WTC11 (cell line): ENCODE results near the gene ARHGAP26. TPM values are rescaled to one million over a fixed set of nuclear protein-coding genes. Genes with fewer than 3 reads are reported as not detected.

Source experiments
- ATAC-seq: fragments of 200-7000 bp; cut with Tn5 transposase; 2 replicates; pipeline ENCODE4 v1.10.0; 2021; ENCODE audit warnings: mild to moderate bottlenecking, moderate library complexity
- CTCF ChIA-PET: fragments of 300-600 bp; sonication (Branson Sonifier 250); formaldehyde crosslinking; loops from one replicate; lab custom pipeline; 2021; ENCODE audit warnings: antibody characterized with exemption; lab: Charles Lee
- POLR2A ChIA-PET: fragments of 350-600 bp; sonication (Branson Sonifier 250); formaldehyde crosslinking; loops from one replicate; lab custom pipeline; 2021; ENCODE audit warnings: antibody characterized with exemption; lab: Charles Lee
- DNase-seq: peaks from one replicate; pipeline ENCODE4 v3.0.0; 2021; ENCODE audit warnings: low spot score
- H3K27ac Mint-ChIP-seq: 2 replicates; pipeline ENCODE4 v1.8.0; 2021; ENCODE audit warnings: mixed read lengths
- H3K27me3 Mint-ChIP-seq: 2 replicates; pipeline ENCODE4 v1.8.0; 2021; ENCODE audit warnings: low read depth, mild to moderate bottlenecking, moderate library complexity, mixed read lengths
- H3K36me3 Mint-ChIP-seq: 2 replicates; pipeline ENCODE4 v1.8.0; 2021; ENCODE audit warnings: mixed read lengths
- H3K4me1 Mint-ChIP-seq: 2 replicates; pipeline ENCODE4 v1.8.0; 2022; ENCODE audit warnings: mixed read lengths
- H3K4me3 Mint-ChIP-seq: 2 replicates; pipeline ENCODE4 v1.8.0; 2021; ENCODE audit warnings: mild to moderate bottlenecking, moderate library complexity, mixed read lengths
- H3K9me3 Mint-ChIP-seq: 2 replicates; pipeline ENCODE4 v1.8.0; 2021; ENCODE audit warnings: mixed read lengths
- CBFB ChIP-seq: sonication (generic); formaldehyde crosslinking; IDR thresholded peaks from 2 replicates; pipeline ENCODE4 v1.8.1; 2022; ENCODE audit warnings: mild to moderate bottlenecking, low read depth, missing genetic modification reagents
- CREM ChIP-seq: sonication (generic); formaldehyde crosslinking; IDR thresholded peaks from 2 replicates; pipeline ENCODE4 v1.8.1; 2022; ENCODE audit warnings: mild to moderate bottlenecking, missing genetic modification reagents, moderate library complexity
- CTCF ChIP-seq: fragments of 200-600 bp; IDR thresholded peaks from 2 replicates; pipeline ENCODE4 v1.8.0; 2022; ENCODE audit warnings: antibody characterized with exemption
- E2F1 ChIP-seq: sonication (generic); formaldehyde crosslinking; IDR thresholded peaks from 2 replicates; pipeline ENCODE4 v1.8.0; 2022; ENCODE audit warnings: mild to moderate bottlenecking, missing genetic modification reagents
- ERG ChIP-seq: fragments of 250-450 bp; sonication (Bioruptor Pico); IDR thresholded peaks from 2 replicates; pipeline ENCODE4 v1.8.0; 2021; ENCODE audit warnings: mild to moderate bottlenecking
- GTF2I ChIP-seq: fragments of 250-450 bp; sonication (Bioruptor Pico); conservative IDR thresholded peaks from 2 replicates; pipeline ENCODE4 v1.4.0; 2021; ENCODE audit warnings: mild to moderate bottlenecking
- JUN ChIP-seq: sonication (generic); formaldehyde crosslinking; IDR thresholded peaks from 2 replicates; pipeline ENCODE4 v1.8.0; 2023; ENCODE audit warnings: mild to moderate bottlenecking, missing genetic modification reagents
- NFE2L1 ChIP-seq: sonication (generic); formaldehyde crosslinking; IDR thresholded peaks from 2 replicates; pipeline ENCODE4 v1.8.1; 2023; ENCODE audit warnings: missing genetic modification reagents
- PRRX2 ChIP-seq: fragments of 250-450 bp; sonication (Bioruptor Pico); IDR thresholded peaks from 2 replicates; pipeline ENCODE4 v1.8.0; 2021; ENCODE audit warnings: mild to moderate bottlenecking
- STAT6 ChIP-seq: sonication (generic); formaldehyde crosslinking; conservative IDR thresholded peaks from 2 replicates; pipeline ENCODE4 v1.8.1; 2023; ENCODE audit warnings: mild to moderate bottlenecking, low read depth, missing genetic modification reagents, moderate library complexity
- TCF7 ChIP-seq: sonication (generic); formaldehyde crosslinking; IDR thresholded peaks from 2 replicates; pipeline ENCODE4 v1.8.0; 2022; ENCODE audit warnings: mild to moderate bottlenecking, low read depth, missing genetic modification reagents, moderate library complexity
- USF2 ChIP-seq: sonication (generic); formaldehyde crosslinking; IDR thresholded peaks from 2 replicates; pipeline ENCODE4 v1.8.1; 2023; ENCODE audit warnings: mild to moderate bottlenecking, missing genetic modification reagents, moderate library complexity
- ZNF232 ChIP-seq: sonication (generic); formaldehyde crosslinking; IDR thresholded peaks from 2 replicates; pipeline ENCODE4 v1.8.0; 2022; ENCODE audit warnings: mild to moderate bottlenecking, missing genetic modification reagents
- ZNF281 ChIP-seq: sonication (generic); formaldehyde crosslinking; IDR thresholded peaks from 2 replicates; pipeline ENCODE4 v1.8.0; 2023; ENCODE audit warnings: mild to moderate bottlenecking, missing genetic modification reagents
- ZNF317 ChIP-seq: sonication (generic); formaldehyde crosslinking; IDR thresholded peaks from 2 replicates; pipeline ENCODE4 v1.8.1; 2023; ENCODE audit warnings: low read depth, mild to moderate bottlenecking, moderate library complexity, missing genetic modification reagents, borderline replicate concordance
- ZNF425 ChIP-seq: fragments of 250-450 bp; sonication (Bioruptor Pico); conservative IDR thresholded peaks from 2 replicates; pipeline ENCODE4 v1.9.0; 2021; ENCODE audit warnings: mild to moderate bottlenecking
- total RNA-seq: library from RNA; stranded (reverse); gene quantifications from 3 replicates; pipeline ENCODE4 v1.2.3, GENCODE V29; 2021

The ARHGAP26 gene
- total RNA-seq, 1 experiment from 2014 or later, result 22.3 TPM

GRCh38 chr5:142736247-142736632, 33.9 kb upstream of the ARHGAP26 start:
- ATAC-seq (no peak), DNase-seq (no peak)
- TF ChIP-seq ZNF425 (no peak), CBFB (no peak), USF2 (no peak), ZNF232 (no peak), TCF7 (no peak), E2F1 (CRISPR knock-in tag) (no peak), ZNF281 (CRISPR knock-in tag) (no peak), ERG (CRISPR knock-in tag) (no peak), CREM (no peak), NFE2L1 (CRISPR knock-in tag) (no peak), STAT6 (no peak), ZNF317 (CRISPR knock-in tag) (no peak), CTCF (no peak), JUN (CRISPR knock-in tag) (no peak), PRRX2 (no peak), GTF2I (CRISPR knock-in tag) (no peak)
- Mint-ChIP-seq H3K36me3 (no peaks in the 10 kb centered on the region; the same call in 1 of the 2 replicates), H3K27me3 (peaks cover 7% of the 10 kb centered on the region; the same call in 1 of the 2 replicates), H3K4me3 (no peak overlapping the region), H3K4me1 (peaks cover 17% of the 10 kb centered on the region), H3K9me3 (no peaks in the 10 kb centered on the region), H3K27ac (no peak overlapping the region)
- ChIA-PET CTCF (interaction anchor here (1.7 to 2.4 kb wide), 3 partner anchors 19 to 131 kb away, joined by 8 to 17 read pairs (median 8); no protein-coding TSS in a partner anchor), POLR2A (no interaction called here)
